Fibroblast of the aortic adventitia (primary cell): ENCODE measurements around the gene ADGRD1. TPM values are rescaled to one million over a fixed set of nuclear protein-coding genes. Genes with fewer than 3 reads are reported as not detected.

Experiments used
- DNase-seq: peaks from one replicate; pipeline ENCODE4 v3.0.0-alpha.2; 2010; ENCODE audit warnings: low read depth
- H3K4me3 ChIP-seq: 2 replicates; pipeline ENCODE4 v1.5.1; 2011; ENCODE audit warnings: low read depth, mild to moderate bottlenecking, control low read depth, low read length, moderate library complexity
- total RNA-seq: library from RNA; depleted of rRNA; stranded (reverse); fragments of >200 nt; gene quantifications from 2 replicates; pipeline ENCODE4 v1.2.3, GENCODE V29; 2012; ENCODE audit warnings: low replicate concordance
- TF ChIP-seq, protein P1 (sequence below): IDR thresholded peaks from 2 replicates; pipeline ENCODE4 v1.5.1; 2011; ENCODE audit warnings: mild to moderate bottlenecking, low read length, control low read depth, inconsistent platforms; ENCODE audit not compliant: insufficient read depth

The ADGRD1 gene
- total RNA-seq, 1 donor = 1.2 TPM

DNA sequence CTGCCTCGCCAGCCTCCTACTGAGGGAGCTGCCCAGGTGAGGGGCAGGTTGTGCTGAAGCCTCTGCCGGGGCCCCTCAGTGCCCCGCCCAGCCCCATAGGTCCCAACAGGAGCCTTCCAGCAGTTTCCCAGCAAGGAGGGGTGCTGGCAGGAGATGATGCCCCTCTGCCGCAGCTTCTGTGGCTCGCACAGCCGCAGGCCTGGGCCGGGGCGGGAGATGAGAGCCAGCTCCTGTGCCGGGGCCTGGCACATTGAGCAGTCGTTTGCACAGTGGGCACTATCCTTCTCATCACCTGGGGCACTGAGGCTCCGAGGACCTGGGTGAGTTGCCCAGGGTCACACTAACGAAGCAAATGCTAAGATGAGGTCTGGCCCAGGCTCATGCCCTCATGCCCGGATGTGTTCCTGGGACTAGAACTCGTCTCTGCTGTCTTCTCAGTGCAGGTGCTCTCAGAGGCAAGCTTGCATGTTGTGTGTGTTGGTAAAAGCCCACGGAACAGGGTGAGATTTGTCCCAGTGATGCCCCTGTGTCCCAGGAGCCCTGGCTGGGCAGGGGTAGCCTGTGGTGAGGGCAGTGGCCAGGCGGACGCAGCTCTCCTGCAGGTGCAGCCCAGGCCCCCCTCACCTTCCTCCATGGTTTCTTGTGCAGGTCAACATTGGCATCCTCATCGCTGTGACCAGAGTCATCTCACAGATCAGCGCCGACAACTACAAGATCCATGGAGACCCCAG, 177.5 kb downstream of the ADGRD1 start:
- TF ChIP-seq, protein P1, sequence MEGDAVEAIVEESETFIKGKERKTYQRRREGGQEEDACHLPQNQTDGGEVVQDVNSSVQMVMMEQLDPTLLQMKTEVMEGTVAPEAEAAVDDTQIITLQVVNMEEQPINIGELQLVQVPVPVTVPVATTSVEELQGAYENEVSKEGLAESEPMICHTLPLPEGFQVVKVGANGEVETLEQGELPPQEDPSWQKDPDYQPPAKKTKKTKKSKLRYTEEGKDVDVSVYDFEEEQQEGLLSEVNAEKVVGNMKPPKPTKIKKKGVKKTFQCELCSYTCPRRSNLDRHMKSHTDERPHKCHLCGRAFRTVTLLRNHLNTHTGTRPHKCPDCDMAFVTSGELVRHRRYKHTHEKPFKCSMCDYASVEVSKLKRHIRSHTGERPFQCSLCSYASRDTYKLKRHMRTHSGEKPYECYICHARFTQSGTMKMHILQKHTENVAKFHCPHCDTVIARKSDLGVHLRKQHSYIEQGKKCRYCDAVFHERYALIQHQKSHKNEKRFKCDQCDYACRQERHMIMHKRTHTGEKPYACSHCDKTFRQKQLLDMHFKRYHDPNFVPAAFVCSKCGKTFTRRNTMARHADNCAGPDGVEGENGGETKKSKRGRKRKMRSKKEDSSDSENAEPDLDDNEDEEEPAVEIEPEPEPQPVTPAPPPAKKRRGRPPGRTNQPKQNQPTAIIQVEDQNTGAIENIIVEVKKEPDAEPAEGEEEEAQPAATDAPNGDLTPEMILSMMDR = no peak
- no peak overlapping the region for H3K4me3 ChIP-seq
- DNase-seq = no peak

DNA sequence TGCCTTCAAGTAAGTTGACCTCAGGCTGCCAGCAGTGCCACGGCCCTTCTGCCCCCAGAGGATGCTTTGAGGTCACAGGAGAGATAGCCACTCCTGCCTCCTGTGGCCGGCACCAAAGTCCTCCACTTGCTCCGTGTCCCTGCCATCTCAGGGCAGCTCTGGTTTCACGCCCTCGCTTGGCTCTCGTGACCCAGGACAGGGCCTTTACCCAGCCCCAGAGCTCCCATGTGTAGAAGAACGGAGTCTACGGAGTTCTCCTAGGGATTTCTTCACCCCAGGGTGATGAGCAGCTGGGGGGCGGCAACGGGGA, 178.1 kb downstream of the ADGRD1 start:
- no peak for DNase-seq
- TF ChIP-seq, protein P1 = no peak
- no peak overlapping the region for H3K4me3 ChIP-seq

DNA sequence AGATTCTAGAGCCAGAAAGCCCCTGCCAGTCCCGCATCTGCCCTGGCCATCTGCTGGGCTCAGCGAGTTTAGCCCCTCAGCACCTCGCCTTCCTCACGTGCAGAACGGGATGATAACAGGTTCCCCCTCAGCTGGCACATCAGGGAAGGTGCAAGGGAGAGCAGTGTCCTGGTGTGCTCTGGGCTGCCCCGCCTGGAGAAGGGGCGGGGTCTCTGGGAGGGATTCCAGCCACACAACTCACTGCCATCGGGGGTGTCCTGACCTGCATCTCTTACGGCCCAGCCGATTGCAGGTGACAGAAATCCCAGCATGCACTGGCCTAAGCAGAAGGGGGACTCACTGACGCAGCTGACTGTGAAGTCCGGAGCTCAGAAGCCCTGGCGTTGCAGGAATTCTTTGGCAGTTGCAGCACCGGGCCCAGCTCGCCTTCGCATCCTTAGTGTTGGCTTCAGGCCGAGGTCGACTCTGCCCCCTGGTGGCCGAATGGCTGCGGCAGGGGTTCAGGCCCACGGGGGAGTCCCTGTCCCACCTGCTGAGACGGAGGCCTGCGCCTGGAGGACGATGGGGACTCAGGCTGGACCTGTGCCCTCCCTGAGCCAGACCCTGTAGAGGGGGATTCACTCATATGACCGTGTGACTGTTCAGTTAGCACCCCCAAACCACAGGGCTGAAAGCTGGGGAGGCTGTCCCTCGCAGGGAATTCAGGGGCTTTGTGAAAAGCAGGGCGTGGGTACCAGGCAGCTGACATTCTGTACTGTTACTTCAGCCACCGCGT, 178.6 kb downstream of the ADGRD1 start:
- DNase-seq = peak; percentile 51
- TF ChIP-seq, protein P1 = peak; percentile 58
- no peak overlapping the region for H3K4me3 ChIP-seq

DNA sequence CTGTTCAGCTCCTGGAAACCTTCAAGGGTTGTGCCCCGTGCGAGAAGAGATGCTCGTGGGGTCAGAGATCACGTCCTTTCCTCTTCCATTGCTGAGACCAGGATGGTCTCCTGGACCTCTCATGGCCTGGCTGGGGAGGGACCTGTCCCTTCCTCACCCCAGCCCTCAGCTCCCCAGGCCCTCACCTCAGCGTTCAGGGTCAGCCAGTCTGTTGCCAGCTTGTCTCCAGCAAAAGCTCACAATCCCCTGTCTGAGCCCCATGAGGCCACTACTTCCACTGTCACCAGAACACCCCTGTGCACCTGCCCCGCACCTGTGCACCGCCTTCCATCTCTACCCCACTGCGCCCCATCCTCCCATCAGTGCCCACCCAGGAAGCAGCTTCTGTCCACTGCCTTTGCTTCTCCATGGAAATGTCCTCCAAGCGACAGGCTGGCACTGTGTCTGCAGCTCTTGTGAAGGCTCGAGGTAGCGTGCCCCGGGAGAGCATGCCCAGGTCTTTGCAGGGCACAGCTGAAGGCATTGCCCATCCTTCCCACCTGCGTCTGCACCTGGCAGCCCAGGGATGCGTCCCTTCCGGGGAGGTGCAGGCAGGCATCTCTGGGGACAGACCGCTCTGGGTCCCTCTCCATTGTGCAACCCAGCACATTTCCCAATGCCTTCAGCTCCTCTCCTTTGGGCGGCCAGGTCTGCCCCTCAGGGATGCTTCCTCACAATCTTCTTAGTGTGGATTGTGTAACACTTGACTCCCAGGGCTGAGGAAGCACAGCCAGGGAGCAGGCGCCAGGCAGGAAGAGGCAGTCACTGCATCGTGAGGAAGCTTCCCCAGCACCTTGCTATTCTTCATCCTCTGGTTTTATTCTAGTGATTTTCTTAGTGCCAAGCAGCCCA, 179.6 kb downstream of the ADGRD1 start:
- no peak overlapping the region for H3K4me3 ChIP-seq
- no peak for DNase-seq
- TF ChIP-seq, protein P1 = no peak

DNA sequence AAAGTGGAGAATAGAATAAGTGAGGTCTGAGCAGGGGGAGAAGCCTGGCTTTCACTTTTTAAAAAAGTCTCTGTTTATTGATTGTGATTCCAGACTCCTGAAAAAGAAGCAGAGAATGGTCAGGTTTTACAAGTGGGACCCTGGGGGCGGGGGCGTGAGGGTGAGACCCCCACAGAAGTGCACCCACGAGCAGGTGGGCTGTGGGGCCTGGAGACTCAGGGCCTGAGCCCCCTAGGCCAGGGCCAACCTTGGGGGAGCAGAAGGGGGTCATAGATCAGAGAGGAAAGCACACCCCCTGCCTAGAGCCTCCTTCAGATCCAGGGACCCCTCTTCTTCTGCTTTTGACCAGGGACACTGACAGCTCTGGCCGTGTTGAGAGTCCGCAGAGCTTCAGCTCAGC, 180.3 kb downstream of the ADGRD1 start:
- no peak overlapping the region for H3K4me3 ChIP-seq
- no peak for DNase-seq
- TF ChIP-seq, protein P1 = no peak

DNA sequence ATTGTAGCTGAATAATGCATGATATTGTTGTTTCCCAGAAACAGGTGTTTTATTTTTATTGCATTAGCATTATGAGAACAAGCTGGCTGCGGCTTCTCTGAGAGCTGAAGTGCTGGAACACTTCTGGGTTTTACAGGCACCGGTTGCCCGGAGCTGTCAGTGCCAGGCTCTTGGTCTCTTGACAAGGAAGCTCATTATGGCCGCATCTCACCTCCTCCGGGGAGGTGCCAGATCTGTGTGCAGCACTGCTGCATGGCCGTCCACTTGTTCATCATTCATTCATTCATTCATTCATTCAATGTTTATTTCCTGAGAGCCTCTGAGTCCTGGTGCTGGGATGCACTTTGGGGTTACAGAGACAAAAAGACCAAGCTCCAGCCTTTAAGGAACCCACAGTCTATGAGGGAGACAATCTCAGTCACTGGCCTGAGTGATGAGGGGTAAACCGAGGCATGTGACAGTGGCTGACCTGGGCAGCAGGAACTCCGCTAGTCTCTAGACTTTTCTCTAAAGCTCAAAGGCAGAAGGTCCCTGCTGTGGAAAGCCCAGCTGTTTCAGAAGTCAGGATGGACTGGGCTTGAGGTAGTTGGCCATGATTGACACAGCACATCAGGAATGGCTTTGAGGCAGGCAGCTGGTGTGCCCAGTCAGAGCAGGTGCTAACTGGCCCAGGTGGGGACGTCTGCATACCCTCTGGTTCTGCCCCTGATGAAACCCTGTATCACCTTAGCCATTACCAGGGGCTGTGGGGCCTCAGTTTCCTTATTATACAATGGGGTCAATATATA, 181.0 kb downstream of the ADGRD1 start:
- TF ChIP-seq, protein P1 = no peak
- DNase-seq = no peak

More for the DNA sequence above, 181.0 kb downstream of the ADGRD1 start:
- H3K4me3 ChIP-seq = no peak overlapping the region
